HepG2 (cell line): ENCODE measurements around the gene NISCH. TPM values are rescaled to one million over a fixed set of nuclear protein-coding genes. Genes with fewer than 3 reads are reported as not detected.

Source experiments
- BCL3 ChIP-seq: sonication (generic); formaldehyde crosslinking; IDR thresholded peaks from 2 replicates; pipeline ENCODE4 v1.5.1; 2020; ENCODE audit warnings: mild to moderate bottlenecking, missing genetic modification reagents, moderate library complexity
- CBX2 ChIP-seq, 2 experiments: fragments of 200-600 bp in 1 of 2; sonication (generic); formaldehyde crosslinking in 1 of 2; IDR thresholded peaks; 2 replicates each; pipeline versions ENCODE4 v1.7.0 to v1.8.1; 2018 to 2022; ENCODE audit warnings: low read depth in 2 of 2, low read length in 1 of 2, mild to moderate bottlenecking in 1 of 2, missing genetic modification reagents in 1 of 2
- DMAP1 ChIP-seq: IDR thresholded peaks from 2 replicates; pipeline ENCODE4 v1.6.1; 2016
- FUBP1 ChIP-seq: sonication (generic); formaldehyde crosslinking; IDR thresholded peaks from 2 replicates; pipeline ENCODE4 v1.5.1; 2020; ENCODE audit warnings: missing genetic modification reagents, mild to moderate bottlenecking, borderline replicate concordance
- GABPB1 ChIP-seq: IDR thresholded peaks from 2 replicates; pipeline ENCODE4 v1.6.1; 2016; ENCODE audit warnings: mild to moderate bottlenecking, missing genetic modification reagents, moderate library complexity, missing compliant biosample characterization
- KDM6A ChIP-seq: IDR thresholded peaks from 2 replicates; pipeline ENCODE4 v1.6.1; 2016; ENCODE audit warnings: low read depth
- MLX ChIP-seq: IDR thresholded peaks from 2 replicates; pipeline ENCODE4 v1.6.1; 2016
- PBX2 ChIP-seq: IDR thresholded peaks from 2 replicates; pipeline ENCODE4 v1.6.1; 2016; ENCODE audit warnings: control low read depth
- REL ChIP-seq: sonication (generic); formaldehyde crosslinking; conservative IDR thresholded peaks from 2 replicates; pipeline ENCODE4 v1.8.0; 2022; ENCODE audit warnings: mild to moderate bottlenecking, missing genetic modification reagents, moderate library complexity
- SNAPC2 ChIP-seq: sonication (generic); formaldehyde crosslinking; IDR thresholded peaks from 2 replicates; pipeline ENCODE4 v1.8.1; 2022; ENCODE audit warnings: mild to moderate bottlenecking, missing genetic modification reagents
- TBL1XR1 ChIP-seq: fragments of 150-350 bp; IDR thresholded peaks from 2 replicates; pipeline ENCODE4 v1.6.1; 2014; ENCODE audit warnings: borderline replicate concordance, low read length; ENCODE audit not compliant: partially characterized antibody
- ZBED4 ChIP-seq: sonication (generic); formaldehyde crosslinking; IDR thresholded peaks from 2 replicates; pipeline ENCODE4 v1.4.0; 2020; ENCODE audit warnings: missing genetic modification reagents, borderline replicate concordance
- ZBTB1 ChIP-seq: sonication (generic); formaldehyde crosslinking; IDR thresholded peaks from 2 replicates; pipeline ENCODE4 v1.4.0; 2020; ENCODE audit warnings: missing genetic modification reagents, borderline replicate concordance
- ZNF280D ChIP-seq: sonication (generic); formaldehyde crosslinking; IDR thresholded peaks from 2 replicates; pipeline ENCODE4 v1.5.1; 2020; ENCODE audit warnings: mild to moderate bottlenecking, missing genetic modification reagents
- ZNF564 ChIP-seq: sonication (generic); formaldehyde crosslinking; IDR thresholded peaks from 2 replicates; pipeline ENCODE4 v1.8.1; 2023; ENCODE audit warnings: mild to moderate bottlenecking, missing genetic modification reagents
- ZSCAN12 ChIP-seq: sonication (generic); formaldehyde crosslinking; IDR thresholded peaks from 2 replicates; pipeline ENCODE4 v1.9.0; 2021; ENCODE audit warnings: mild to moderate bottlenecking, missing genetic modification reagents
- polyA plus RNA-seq, 8 experiments: library from polyadenylated mRNA; depleted of rRNA in 3 of 8; stranded (reverse) in 7 of 8; unstranded in 1 of 8; fragments of >200 nt; fragmentation: Illumina TruSeq in 4 of 8; extraction: Trizol in 4 of 8; gene quantifications; 2 replicates each; pipeline versions ENCODE4 v1.2.1 to v1.2.3, GENCODE V29; 2011 to 2016; ENCODE audit warnings: low read depth in 4 of 8, missing spikeins in 1 of 8, mixed read lengths in 1 of 8; ENCODE audit not compliant: insufficient read depth in 1 of 8
- total RNA-seq, 5 experiments: library from RNA; depleted of rRNA; stranded (reverse); fragments of >200 nt; fragmentation: Illumina TruSeq; extraction: Trizol; gene quantifications; 2 replicates each; pipeline ENCODE4 v1.2.3, GENCODE V29; 2016; ENCODE audit warnings: low read depth in 1 of 5

NISCH gene
- total and polyA plus RNA-seq, 2 of the 13 experiments (the other 11 are each of a cell fraction or from before 2014, with no cell fraction given), result 27.0 to 47.6 TPM

GRCh38 chr3:52455283-52456168 lies at the start of gene NISCH (continued):
- TF ChIP-seq FUBP1 (CRISPR knock-in tag) (no peak), PBX2 (CRISPR knock-in tag) (peak; percentile 84), TBL1XR1 (no peak), ZBTB1 (CRISPR knock-in tag) (no peak), BCL3 (no peak), CBX2 (IDR thresholded peaks at IDR 0.05; ENCODE audit: low read depth, low read length) (no peak), CBX2 (CRISPR knock-in tag; IDR thresholded peaks at IDR 0.05; ENCODE audit: low read depth) (no peak), MLX (CRISPR knock-in tag) (peak; percentile 99), DMAP1 (CRISPR knock-in tag) (peak; percentile 76), KDM6A (CRISPR knock-in tag) (no peak), ZNF564 (CRISPR knock-in tag) (no peak; the same call in 1 of the 2 replicates), GABPB1 (peak; percentile 82), REL (CRISPR knock-in tag) (no peak), SNAPC2 (no peak), ZBED4 (CRISPR knock-in tag) (no peak), ZSCAN12 (CRISPR knock-in tag) (no peak), ZNF280D (0 out of 2 replicates have a peak, but pooled peaks have one; percentile 62)
